HFF-Myc (cell line): ENCODE results near the gene SLC9A2.

Experiments
- DNase-seq: peaks from one replicate; pipeline ENCODE4 v3.0.0-alpha.2; 2011; ENCODE audit warnings: low read depth; ENCODE audit errors: extremely low read depth
- H3K4me3 ChIP-seq: replicated peaks from 2 replicates; pipeline ENCODE4 v1.5.1; 2011; ENCODE audit warnings: low read depth, mild to moderate bottlenecking, control low read depth, low read length
- CTCF ChIP-seq: IDR thresholded peaks from 2 replicates; pipeline ENCODE4 v1.5.1; 2012; ENCODE audit warnings: mild to moderate bottlenecking, low read depth, low read length, control low read depth; ENCODE audit errors: missing control alignments

The SLC9A2 gene

DNA sequence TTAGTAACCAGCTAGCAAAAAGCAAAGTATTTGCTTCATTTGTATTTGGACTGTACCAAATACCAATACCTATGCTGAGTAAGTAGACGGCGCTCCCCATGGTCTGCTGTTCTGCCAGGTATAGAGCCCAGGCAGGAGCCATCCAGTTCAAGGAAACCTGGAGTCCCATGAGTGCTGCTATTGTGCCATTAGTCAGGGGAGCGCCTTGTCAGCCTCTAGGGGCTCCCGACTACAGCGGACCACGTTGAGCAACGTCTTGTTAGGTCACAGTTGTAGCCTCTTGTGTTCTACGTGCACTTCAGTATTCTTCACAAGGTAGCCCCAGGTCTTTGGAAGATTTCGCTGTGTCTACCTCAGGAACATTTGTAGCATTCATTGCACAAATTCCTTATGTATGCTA lies 21.6 kb upstream of the SLC9A2 start:
- no peak for TF ChIP-seq CTCF
- DNase-seq, result no peak
- no peak overlapping the region for H3K4me3 ChIP-seq

DNA sequence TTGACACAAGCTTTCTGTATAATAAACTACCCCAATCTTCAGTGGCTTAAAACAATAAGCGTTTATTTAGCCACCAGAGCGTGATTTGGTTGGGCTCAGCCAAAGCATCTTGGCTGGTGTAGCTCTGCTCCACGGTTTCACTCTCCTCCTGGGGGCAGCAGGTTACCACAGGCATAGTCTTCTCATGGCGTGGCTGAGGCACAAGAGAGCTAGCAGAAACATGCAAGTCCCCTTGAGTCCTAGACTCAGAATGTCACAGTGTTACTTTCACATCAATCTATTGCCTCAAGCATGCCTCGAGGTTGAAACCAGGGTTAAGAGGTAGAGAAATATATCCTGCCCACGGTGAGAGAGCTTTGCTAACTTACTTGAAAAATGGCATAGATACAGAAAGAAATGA lies 19.9 kb upstream of the SLC9A2 start:
- H3K4me3 ChIP-seq, result no peak overlapping the region
- DNase-seq, result no peak
- TF ChIP-seq CTCF, result no peak

- no peak overlapping the region for H3K4me3 ChIP-seq
- TF ChIP-seq CTCF, result no peak
- DNase-seq, result no peak
Observed at GRCh38 chr2:102601730-102602129, 17.6 kb upstream of the SLC9A2 start.

DNA sequence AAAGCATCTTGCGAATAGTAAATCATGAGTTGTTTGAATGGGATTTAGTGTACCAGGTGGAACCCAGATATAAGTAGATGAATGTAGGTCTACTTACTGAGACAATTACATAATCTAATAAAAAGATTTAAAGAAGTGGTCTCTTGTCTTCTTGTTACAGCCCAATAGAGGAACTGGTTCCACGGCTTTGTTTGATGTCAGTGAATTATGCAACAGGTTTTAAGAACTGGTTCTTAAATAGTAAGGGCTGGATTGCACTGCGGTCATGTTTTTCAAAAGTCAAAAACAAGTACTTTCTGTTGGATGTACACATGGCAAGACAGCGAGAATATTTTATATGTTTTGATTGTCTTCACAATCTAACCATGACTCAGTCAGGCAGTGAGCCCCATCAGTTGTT lies 15.4 kb upstream of the SLC9A2 start:
- no peak for TF ChIP-seq CTCF
- H3K4me3 ChIP-seq, result no peak overlapping the region
- no peak for DNase-seq

GRCh38 chr2:102604769-102605168 lies 14.6 kb upstream of the SLC9A2 start:
- no peak for DNase-seq
- no peak overlapping the region for H3K4me3 ChIP-seq
- no peak for TF ChIP-seq CTCF

DNA sequence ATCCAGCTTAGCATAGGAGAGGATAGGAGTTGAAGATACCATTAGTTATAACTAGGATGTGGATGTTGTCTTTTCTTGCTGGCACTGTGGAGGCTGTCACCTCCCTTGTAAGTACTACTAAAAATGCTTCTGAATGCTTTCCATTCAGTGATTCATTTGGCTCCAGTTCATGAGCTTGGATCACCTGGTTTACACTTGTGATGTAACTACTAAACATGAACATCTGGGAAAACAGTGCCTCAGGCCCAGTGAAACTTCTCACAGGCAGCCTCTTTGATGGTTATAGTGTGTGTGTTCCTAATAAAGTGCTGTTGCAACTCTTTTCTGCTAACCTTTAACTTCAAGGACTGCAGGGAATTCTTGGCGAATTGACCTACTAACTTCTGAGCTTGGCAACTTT lies 13.0 kb upstream of the SLC9A2 start:
- TF ChIP-seq CTCF, result no peak
- H3K4me3 ChIP-seq, result no peak overlapping the region
- DNase-seq, result peak; percentile 12

GRCh38 chr2:102615620-102616436 lies 3.5 kb upstream of the SLC9A2 start:
- TF ChIP-seq CTCF, result peak; percentile 99
- H3K4me3 ChIP-seq, result no peak overlapping the region

More at GRCh38 chr2:102615620-102616436, 3.5 kb upstream of the SLC9A2 start:
- peak; percentile 15 for DNase-seq
